K562 (cell line): Measurements from ENCODE around the gene SMAD3.

Source experiments
- EGR1 ChIP-seq: fragments of 450-650 bp; conservative IDR thresholded peaks from 2 replicates; pipeline ENCODE4 v1.6.1; 2017; ENCODE audit warnings: mild to moderate bottlenecking
- ELF1 ChIP-seq: fragments of 200-800 bp; sonication (Bioruptor generic); IDR thresholded peaks from 2 replicates; pipeline ENCODE4 v1.6.1; 2016; ENCODE audit warnings: missing genetic modification characterization, missing compliant biosample characterization
- EZH2 ChIP-seq: IDR thresholded peaks from 2 replicates; pipeline ENCODE4 v1.6.1; 2012; ENCODE audit warnings: low read depth, mild to moderate bottlenecking, inconsistent platforms, low read length, borderline replicate concordance
- PHF8 ChIP-seq: fragments of 200-600 bp; sonication (generic); IDR thresholded peaks from 2 replicates; pipeline ENCODE4 v1.6.1; 2012; ENCODE audit warnings: mixed run types, mild to moderate bottlenecking, inconsistent platforms, low read length, moderate library complexity, borderline replicate concordance
- POLR2AphosphoS5 ChIP-seq: IDR thresholded peaks from 2 replicates; pipeline ENCODE4 v1.6.1; 2011; ENCODE audit warnings: mild to moderate bottlenecking, low read depth, low read length, moderate library complexity; ENCODE audit not compliant: control insufficient read depth, insufficient read depth
- XRCC3 ChIP-seq: fragments of 450-650 bp; IDR thresholded peaks from 2 replicates; pipeline ENCODE4 v1.6.1; 2017; ENCODE audit warnings: mild to moderate bottlenecking, moderate library complexity
- ZBED1 ChIP-seq: IDR thresholded peaks from 2 replicates; pipeline ENCODE4 v1.6.1; 2014
- ZNF274 ChIP-seq: IDR thresholded peaks from 2 replicates; pipeline ENCODE4 v1.6.1; 2011; ENCODE audit warnings: low read depth, mild to moderate bottlenecking, low read length, moderate library complexity, borderline replicate concordance
- TF ChIP-seq, protein P1 (sequence below): fragments of 450-650 bp; IDR thresholded peaks from 2 replicates; pipeline ENCODE4 v1.6.1; 2017; ENCODE audit warnings: antibody characterized with exemption
- TF ChIP-seq, protein P2 (sequence below), 3 experiments: IDR thresholded peaks in 2 of 3; conservative IDR thresholded peaks in 1 of 3; 2 replicates each; pipeline ENCODE4 v1.5.1; 2011 to 2012; ENCODE audit warnings: low read length in 3 of 3, mild to moderate bottlenecking in 3 of 3, control low read depth in 2 of 3, improper control_type of control experiment in 1 of 3, inconsistent platforms in 1 of 3, low read depth in 1 of 3, mixed read lengths in 1 of 3, moderate library complexity in 1 of 3; ENCODE audit not compliant: insufficient read depth in 2 of 3

DNA sequence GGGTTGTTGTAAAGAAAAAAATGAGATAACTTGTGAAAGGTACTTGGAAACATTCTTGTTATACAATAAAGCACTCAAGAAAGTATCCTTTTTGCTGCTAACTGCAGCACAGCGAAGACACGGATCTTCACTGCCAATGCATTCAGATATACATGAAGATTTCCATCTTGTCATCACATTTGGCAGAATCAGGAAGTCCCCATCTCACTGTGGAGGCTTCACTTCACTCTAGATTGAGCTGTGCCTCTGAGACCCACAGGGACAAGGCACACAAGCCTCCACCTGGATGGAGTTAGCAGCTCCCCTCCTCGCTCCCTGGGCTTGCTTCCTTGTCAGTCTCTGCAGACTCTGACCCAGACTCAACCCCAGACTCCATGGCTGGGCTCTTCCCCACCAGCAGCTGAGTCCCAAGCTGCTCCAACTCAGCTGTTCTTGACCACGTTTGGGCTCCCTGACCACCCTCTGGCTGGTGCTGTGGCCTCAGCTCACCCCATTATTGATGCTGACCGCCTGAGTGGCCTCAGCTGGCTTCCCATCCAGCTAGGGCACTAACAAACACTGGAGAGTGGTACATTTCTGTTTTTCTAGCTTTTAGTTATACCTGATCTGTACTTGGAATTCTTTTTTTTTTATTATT, 45.4 kb upstream of the SMAD3 start:
- TF ChIP-seq, protein P1, sequence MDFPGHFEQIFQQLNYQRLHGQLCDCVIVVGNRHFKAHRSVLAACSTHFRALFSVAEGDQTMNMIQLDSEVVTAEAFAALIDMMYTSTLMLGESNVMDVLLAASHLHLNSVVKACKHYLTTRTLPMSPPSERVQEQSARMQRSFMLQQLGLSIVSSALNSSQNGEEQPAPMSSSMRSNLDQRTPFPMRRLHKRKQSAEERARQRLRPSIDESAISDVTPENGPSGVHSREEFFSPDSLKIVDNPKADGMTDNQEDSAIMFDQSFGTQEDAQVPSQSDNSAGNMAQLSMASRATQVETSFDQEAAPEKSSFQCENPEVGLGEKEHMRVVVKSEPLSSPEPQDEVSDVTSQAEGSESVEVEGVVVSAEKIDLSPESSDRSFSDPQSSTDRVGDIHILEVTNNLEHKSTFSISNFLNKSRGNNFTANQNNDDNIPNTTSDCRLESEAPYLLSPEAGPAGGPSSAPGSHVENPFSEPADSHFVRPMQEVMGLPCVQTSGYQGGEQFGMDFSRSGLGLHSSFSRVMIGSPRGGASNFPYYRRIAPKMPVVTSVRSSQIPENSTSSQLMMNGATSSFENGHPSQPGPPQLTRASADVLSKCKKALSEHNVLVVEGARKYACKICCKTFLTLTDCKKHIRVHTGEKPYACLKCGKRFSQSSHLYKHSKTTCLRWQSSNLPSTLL = no peak
- TF ChIP-seq PHF8 (no peak), XRCC3 (no peak), EZH2 (no peak), ZBED1 (no peak), EGR1 (no peak), ZNF274 (no peak), ELF1 (tag) (no peak), POLR2AphosphoS5 (no peak)
- TF ChIP-seq, protein P2, sequence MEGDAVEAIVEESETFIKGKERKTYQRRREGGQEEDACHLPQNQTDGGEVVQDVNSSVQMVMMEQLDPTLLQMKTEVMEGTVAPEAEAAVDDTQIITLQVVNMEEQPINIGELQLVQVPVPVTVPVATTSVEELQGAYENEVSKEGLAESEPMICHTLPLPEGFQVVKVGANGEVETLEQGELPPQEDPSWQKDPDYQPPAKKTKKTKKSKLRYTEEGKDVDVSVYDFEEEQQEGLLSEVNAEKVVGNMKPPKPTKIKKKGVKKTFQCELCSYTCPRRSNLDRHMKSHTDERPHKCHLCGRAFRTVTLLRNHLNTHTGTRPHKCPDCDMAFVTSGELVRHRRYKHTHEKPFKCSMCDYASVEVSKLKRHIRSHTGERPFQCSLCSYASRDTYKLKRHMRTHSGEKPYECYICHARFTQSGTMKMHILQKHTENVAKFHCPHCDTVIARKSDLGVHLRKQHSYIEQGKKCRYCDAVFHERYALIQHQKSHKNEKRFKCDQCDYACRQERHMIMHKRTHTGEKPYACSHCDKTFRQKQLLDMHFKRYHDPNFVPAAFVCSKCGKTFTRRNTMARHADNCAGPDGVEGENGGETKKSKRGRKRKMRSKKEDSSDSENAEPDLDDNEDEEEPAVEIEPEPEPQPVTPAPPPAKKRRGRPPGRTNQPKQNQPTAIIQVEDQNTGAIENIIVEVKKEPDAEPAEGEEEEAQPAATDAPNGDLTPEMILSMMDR (IDR thresholded peaks at IDR 0.05 in 2 of 3, conservative IDR thresholded peaks at IDR 0.05 in 1 of 3; ENCODE audit: insufficient read depth in 2 of 3, low read depth in 1 of 3, low read length in 3 of 3) = no peak
